Neuronal stem cell (in vitro differentiated cells): ENCODE results near the gene CTNNB1.

ENCODE experiments used
- DNase-seq: peaks from one replicate; pipeline ENCODE4 v3.0.0-alpha.2; 2013; ENCODE audit warnings: low spot score
- H2AFZ ChIP-seq: one replicate; pipeline ENCODE4 v1.6.1; 2013; ENCODE audit warnings: mild to moderate bottlenecking, low read length, inconsistent platforms
- H2AK5ac ChIP-seq: 2 replicates; pipeline ENCODE4 v1.6.1; 2013; ENCODE audit warnings: low read depth, mild to moderate bottlenecking, inconsistent platforms, low read length, moderate library complexity, mixed read lengths
- H2BK120ac ChIP-seq: 2 replicates; pipeline ENCODE4 v1.6.1; 2013; ENCODE audit warnings: low read depth, mild to moderate bottlenecking, inconsistent platforms, low read length, moderate library complexity, mixed read lengths
- H2BK12ac ChIP-seq: one replicate; pipeline ENCODE4 v1.6.1; 2013; ENCODE audit warnings: low read length, inconsistent platforms
- H2BK15ac ChIP-seq: 2 replicates; pipeline ENCODE4 v1.6.1; 2013; ENCODE audit warnings: mild to moderate bottlenecking, low read length, inconsistent platforms, mixed read lengths
- H2BK5ac ChIP-seq: one replicate; pipeline ENCODE4 v1.6.1; 2013; ENCODE audit warnings: inconsistent platforms, mild to moderate bottlenecking, low read length, moderate library complexity
- H3K14ac ChIP-seq: one replicate; pipeline ENCODE4 v1.6.1; 2013; ENCODE audit warnings: low read length, inconsistent platforms
- H3K18ac ChIP-seq: 2 replicates; pipeline ENCODE4 v1.6.1; 2013; ENCODE audit warnings: low read length, inconsistent platforms
- H3K23ac ChIP-seq: 2 replicates; pipeline ENCODE4 v1.6.1; 2013; ENCODE audit warnings: low read depth, mild to moderate bottlenecking, mixed read lengths, low read length, inconsistent platforms; ENCODE audit not compliant: poor library complexity
- H3K27ac ChIP-seq: replicated peaks from 3 replicates; pipeline ENCODE4 v1.5.1; 2013; ENCODE audit warnings: low read length, inconsistent platforms
- H3K27me3 ChIP-seq, 3 experiments: 2 replicates each; pipeline ENCODE4 v1.6.1; 2013; ENCODE audit warnings: low read length in 3 of 3, mild to moderate bottlenecking in 2 of 3, inconsistent platforms in 1 of 3, low read depth in 1 of 3, mixed read lengths in 1 of 3, moderate library complexity in 1 of 3; ENCODE audit not compliant: control insufficient read depth in 3 of 3, insufficient read depth in 3 of 3
- H3K36me3 ChIP-seq, 2 donors: replicated peaks in 1 of 2; 2 replicates each; pipeline ENCODE4 v1.6.1; 2013; ENCODE audit warnings: low read length in 2 of 2; ENCODE audit not compliant: control insufficient read depth in 2 of 2, insufficient read depth in 2 of 2
- H3K4ac ChIP-seq: 2 replicates; pipeline ENCODE4 v1.6.1; 2013; ENCODE audit warnings: inconsistent platforms, mild to moderate bottlenecking, low read length, moderate library complexity
- H3K4me1 ChIP-seq, 2 donors: 1 replicate in 1 of 2; 2 replicates in 1 of 2; pipeline ENCODE4 v1.6.1; 2013; ENCODE audit warnings: low read length in 2 of 2, low read depth in 1 of 2; ENCODE audit not compliant: control insufficient read depth in 2 of 2, insufficient read depth in 1 of 2
- H3K4me2 ChIP-seq: one replicate; pipeline ENCODE4 v1.6.1; 2013; ENCODE audit warnings: mild to moderate bottlenecking, low read length, inconsistent platforms; ENCODE audit not compliant: insufficient read depth, poor library complexity, severe bottlenecking
- H3K4me3 ChIP-seq, 2 donors: 2 replicates each; pipeline ENCODE4 v1.5.1; 2013; ENCODE audit warnings: low read length in 2 of 2, mild to moderate bottlenecking in 2 of 2, inconsistent platforms in 1 of 2, moderate library complexity in 1 of 2
- H3K79me1 ChIP-seq: one replicate; pipeline ENCODE4 v1.6.1; 2013; ENCODE audit warnings: low read depth, mild to moderate bottlenecking, inconsistent platforms, low read length, moderate library complexity
- H3K9ac ChIP-seq: one replicate; pipeline ENCODE4 v1.6.1; 2013; ENCODE audit warnings: mild to moderate bottlenecking, low read depth, low read length, inconsistent platforms; ENCODE audit not compliant: poor library complexity
- H3K9me3 ChIP-seq, 2 donors: replicated peaks in 1 of 2; 2 replicates each; pipeline versions ENCODE3 to v1.6.1; 2013; ENCODE audit warnings: low read length in 2 of 2, mild to moderate bottlenecking in 2 of 2, inconsistent platforms in 1 of 2, low read depth in 1 of 2, mixed read lengths in 1 of 2, moderate library complexity in 1 of 2; ENCODE audit not compliant: control insufficient read depth in 2 of 2, insufficient read depth in 1 of 2
- H4K8ac ChIP-seq: one replicate; pipeline ENCODE4 v1.6.1; 2013; ENCODE audit warnings: low read depth, mild to moderate bottlenecking, inconsistent platforms, low read length, moderate library complexity
- H4K91ac ChIP-seq: one replicate; pipeline ENCODE4 v1.6.1; 2013; ENCODE audit warnings: low read length, low read depth, mild to moderate bottlenecking, inconsistent platforms; ENCODE audit not compliant: poor library complexity
- WGBS, 2 donors: extraction: QIAGEN DNeasy Blood & Tissue Kit; methylation state at CpG; one replicate each; pipeline ENCODE4 v1.1.7; 2013; ENCODE audit warnings: missing lambda C conversion rate in 2 of 2, mixed read lengths in 1 of 2; ENCODE audit not compliant: insufficient read length in 2 of 2, insufficient replicate concordance in 1 of 2; ENCODE audit errors: extremely low coverage in 2 of 2; 5-methylcytosine and 5-hydroxymethylcytosine counted together

CTNNB1 gene

GRCh38 chr3:41162541-41162940 lies 36.8 kb upstream of the CTNNB1 start:
- Histone ChIP-seq H3K27ac (no peak overlapping the region), H3K14ac (no peak overlapping the region), H2BK15ac (no peak overlapping the region), H3K9ac (no peak overlapping the region), H3K27me3 (peaks cover 0 to 2% (median 0%) of the 10 kb centered on the region in 3 experiments), H3K23ac (no peak overlapping the region), H2AFZ (no peak overlapping the region), H4K8ac (no peak overlapping the region), H2AK5ac (no peak overlapping the region), H3K18ac (no peak overlapping the region), H3K9me3 (no peaks in the 10 kb centered on the region), H4K91ac (no peak overlapping the region), H2BK5ac (no peak overlapping the region), H3K4me1 (peaks cover 0 to 4% of the 10 kb centered on the region in 2 donors), H3K36me3 (no peaks in the 10 kb centered on the region), H2BK12ac (no peak overlapping the region), H3K4me3 (no peak overlapping the region), H3K4me2 (no peak overlapping the region), H3K79me1 (no peaks in the 10 kb centered on the region), H3K4ac (no peak overlapping the region), H2BK120ac (no peak overlapping the region)
- no CpG with 5 or more reads among the region's 3 CpGs for WGBS, 2 donors
- no peak for DNase-seq

- H4K91ac ChIP-seq: no peak overlapping the region
- H3K27ac ChIP-seq: no peak overlapping the region
- no peak overlapping the region for H2BK120ac ChIP-seq
- WGBS, 2 donors: no CpG with 5 or more reads among the region's 1 CpG
- H2BK5ac ChIP-seq: no peak overlapping the region
- peaks cover 0 to 2% (median 0%) of the 10 kb centered on the region in 3 experiments for H3K27me3 ChIP-seq
- H2AK5ac ChIP-seq: no peak overlapping the region
- no peak overlapping the region for H3K9ac ChIP-seq
- H3K9me3 ChIP-seq: no peaks in the 10 kb centered on the region
- no peak overlapping the region for H4K8ac ChIP-seq
- no peak overlapping the region for H3K23ac ChIP-seq
- no peak overlapping the region for H3K18ac ChIP-seq
- H3K79me1 ChIP-seq: no peaks in the 10 kb centered on the region
- H3K36me3 ChIP-seq: no peaks in the 10 kb centered on the region
- H2AFZ ChIP-seq: no peak overlapping the region
- no peak overlapping the region for H2BK15ac ChIP-seq
- DNase-seq: no peak
- no peak overlapping the region for H3K4me2 ChIP-seq
- H3K4ac ChIP-seq: no peak overlapping the region
- H3K4me3 ChIP-seq: no peak overlapping the region
- no peak overlapping the region for H3K14ac ChIP-seq
- peaks cover 0 to 4% of the 10 kb centered on the region in 2 donors for H3K4me1 ChIP-seq
- no peak overlapping the region for H2BK12ac ChIP-seq
Observed at GRCh38 chr3:41163006-41163405, 36.3 kb upstream of the CTNNB1 start.

GRCh38 chr3:41163421-41163820 lies 35.9 kb upstream of the CTNNB1 start:
- H3K79me1 ChIP-seq: no peaks in the 10 kb centered on the region
- no peak overlapping the region for H3K4me2 ChIP-seq
- no peak overlapping the region for H3K27ac ChIP-seq
- H3K9me3 ChIP-seq: no peaks in the 10 kb centered on the region
- H2BK15ac ChIP-seq: no peak overlapping the region
- no peak overlapping the region for H3K9ac ChIP-seq
- peaks cover 0 to 4% of the 10 kb centered on the region in 2 donors for H3K4me1 ChIP-seq
- no peak overlapping the region for H2BK120ac ChIP-seq
- no peak overlapping the region for H4K91ac ChIP-seq
- DNase-seq: no peak
- no peak overlapping the region for H3K4me3 ChIP-seq
- H3K27me3 ChIP-seq: peaks cover 0 to 2% (median 0%) of the 10 kb centered on the region in 3 experiments
- no CpG with 5 or more reads among the region's 3 CpGs for WGBS, 2 donors
- no peak overlapping the region for H3K18ac ChIP-seq
- no peak overlapping the region for H2AK5ac ChIP-seq
- H3K23ac ChIP-seq: no peak overlapping the region
- H2AFZ ChIP-seq: no peak overlapping the region
- H2BK5ac ChIP-seq: no peak overlapping the region
- H4K8ac ChIP-seq: no peak overlapping the region
- H3K14ac ChIP-seq: no peak overlapping the region
- H3K4ac ChIP-seq: no peak overlapping the region
- no peaks in the 10 kb centered on the region for H3K36me3 ChIP-seq
- no peak overlapping the region for H2BK12ac ChIP-seq

GRCh38 chr3:41164777-41165176 lies 34.5 kb upstream of the CTNNB1 start:
- Histone ChIP-seq H3K27ac (no peak overlapping the region), H3K79me1 (no peaks in the 10 kb centered on the region), H2BK12ac (no peak overlapping the region), H2BK5ac (no peak overlapping the region), H2AFZ (no peak overlapping the region), H3K4me3 (no peak overlapping the region), H3K4me2 (no peak overlapping the region), H4K8ac (no peak overlapping the region), H2BK15ac (no peak overlapping the region), H3K4me1 (no peaks in the 10 kb centered on the region), H4K91ac (no peak overlapping the region), H2BK120ac (no peak overlapping the region), H3K27me3 (peaks cover 0 to 2% (median 0%) of the 10 kb centered on the region in 3 experiments), H3K9ac (no peak overlapping the region), H3K9me3 (no peaks in the 10 kb centered on the region), H3K4ac (no peak overlapping the region), H3K23ac (no peak overlapping the region), H3K14ac (no peak overlapping the region), H3K18ac (no peak overlapping the region), H2AK5ac (no peak overlapping the region), H3K36me3 (no peaks in the 10 kb centered on the region)
- DNase-seq: no peak
- WGBS, 2 donors: no CpG with 5 or more reads among the region's 2 CpGs
